Measurements from ENCODE around the gene FGF11. TPM values are rescaled to one million over a fixed set of nuclear protein-coding genes. Genes with fewer than 3 reads are reported as not detected.

Gene FGF11
- polyA plus RNA-seq, 2 of the 4 experiments (the other 2 are of a cell fraction): 1.4 to 1.8 TPM

DNA sequence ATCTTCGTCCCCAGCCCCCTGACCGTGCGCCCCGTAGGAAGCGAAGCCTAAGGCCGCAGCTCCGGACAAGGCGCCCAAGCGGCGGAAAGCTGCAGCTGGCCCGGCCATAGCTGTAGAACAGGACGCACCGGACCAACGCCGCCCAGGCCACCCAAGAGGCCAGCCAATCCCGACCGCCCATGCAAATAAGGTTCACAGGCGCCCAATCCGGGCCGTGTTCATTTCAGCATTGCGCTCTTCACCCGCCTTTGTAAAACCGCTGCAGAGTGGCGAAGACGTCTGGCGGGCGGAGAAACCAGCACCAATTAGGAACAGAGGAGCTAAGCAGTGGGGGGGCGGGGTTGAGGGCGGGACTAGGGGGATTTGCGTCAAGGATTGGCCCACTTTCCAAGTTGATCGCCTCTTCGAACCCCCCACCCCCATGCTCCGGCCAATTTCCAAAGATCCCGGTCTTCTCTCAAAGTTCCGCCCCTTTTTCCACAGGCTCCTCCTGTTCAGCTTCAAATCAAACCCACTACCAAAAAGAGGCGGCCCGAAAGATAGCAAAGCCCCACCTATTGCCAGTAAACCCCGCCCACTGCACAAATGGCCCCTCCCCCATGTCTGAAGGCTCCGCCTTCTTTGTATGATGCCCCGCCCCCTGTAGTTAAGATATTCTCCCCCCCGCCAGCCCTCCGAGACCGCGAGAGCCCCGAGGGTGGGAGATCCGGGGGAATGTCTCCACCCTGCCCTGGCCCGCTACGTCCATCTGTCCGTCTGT, 35.2 kb upstream of the FGF11 start, which contains the start of gene TMEM256 (continued):
- TF ChIP-seq, protein P1, sequence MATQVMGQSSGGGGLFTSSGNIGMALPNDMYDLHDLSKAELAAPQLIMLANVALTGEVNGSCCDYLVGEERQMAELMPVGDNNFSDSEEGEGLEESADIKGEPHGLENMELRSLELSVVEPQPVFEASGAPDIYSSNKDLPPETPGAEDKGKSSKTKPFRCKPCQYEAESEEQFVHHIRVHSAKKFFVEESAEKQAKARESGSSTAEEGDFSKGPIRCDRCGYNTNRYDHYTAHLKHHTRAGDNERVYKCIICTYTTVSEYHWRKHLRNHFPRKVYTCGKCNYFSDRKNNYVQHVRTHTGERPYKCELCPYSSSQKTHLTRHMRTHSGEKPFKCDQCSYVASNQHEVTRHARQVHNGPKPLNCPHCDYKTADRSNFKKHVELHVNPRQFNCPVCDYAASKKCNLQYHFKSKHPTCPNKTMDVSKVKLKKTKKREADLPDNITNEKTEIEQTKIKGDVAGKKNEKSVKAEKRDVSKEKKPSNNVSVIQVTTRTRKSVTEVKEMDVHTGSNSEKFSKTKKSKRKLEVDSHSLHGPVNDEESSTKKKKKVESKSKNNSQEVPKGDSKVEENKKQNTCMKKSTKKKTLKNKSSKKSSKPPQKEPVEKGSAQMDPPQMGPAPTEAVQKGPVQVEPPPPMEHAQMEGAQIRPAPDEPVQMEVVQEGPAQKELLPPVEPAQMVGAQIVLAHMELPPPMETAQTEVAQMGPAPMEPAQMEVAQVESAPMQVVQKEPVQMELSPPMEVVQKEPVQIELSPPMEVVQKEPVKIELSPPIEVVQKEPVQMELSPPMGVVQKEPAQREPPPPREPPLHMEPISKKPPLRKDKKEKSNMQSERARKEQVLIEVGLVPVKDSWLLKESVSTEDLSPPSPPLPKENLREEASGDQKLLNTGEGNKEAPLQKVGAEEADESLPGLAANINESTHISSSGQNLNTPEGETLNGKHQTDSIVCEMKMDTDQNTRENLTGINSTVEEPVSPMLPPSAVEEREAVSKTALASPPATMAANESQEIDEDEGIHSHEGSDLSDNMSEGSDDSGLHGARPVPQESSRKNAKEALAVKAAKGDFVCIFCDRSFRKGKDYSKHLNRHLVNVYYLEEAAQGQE (IDR thresholded peaks at IDR 0.05): peak; percentile 78
- TF ChIP-seq PHF8 (IDR thresholded peaks at IDR 0.05; ENCODE audit: borderline replicate concordance, low read depth) (0 out of 2 replicates have a peak, but pooled peaks have one; percentile 37), HDAC2 (IDR thresholded peaks at IDR 0.05) (no peak)

- Histone ChIP-seq H3K4me3 (peak overlapping the region; percentile 88), H3K4me2 (peak overlapping the region; percentile 99), H3K4me1 (peaks cover 28% of the 10 kb centered on the region), H3K9me3 (no peaks in the 10 kb centered on the region), H3K27ac (peak overlapping the region; percentile 81 to 92)
- WGBS (ENCODE audit: missing lambda C conversion rate): under 1% methylated on average over 25 of the region's 65 CpGs
- peak; percentile 38 to 43 for ATAC-seq
- peak in 1 of 2 experiments; percentile 56 for DNase-seq (ENCODE audit: low read depth in 1 of 2, low spot score in 1 of 2)
- POLR2A ChIA-PET: interaction anchor here (0.8 to 2.4 kb wide), 20 partner anchors 10 to 282 kb away, joined by 3 to 26 read pairs (median 6); partner anchors contain the start of genes CHRNB1, MPDU1, PLSCR3 and POLR2A
- TF ChIP-seq CEBPB (IDR thresholded peaks at IDR 0.05) (no peak), RARB (CRISPR knock-in tag; IDR thresholded peaks at IDR 0.05) (no peak), HOXA7 (CRISPR knock-in tag; IDR thresholded peaks at IDR 0.05) (no peak), JUN (IDR thresholded peaks at IDR 0.05) (peak in 1 of 2 experiments; percentile 68; a peak in 3 of 5 replicates), NFE2L2 (conservative IDR thresholded peaks at IDR 0.05; ENCODE audit: low read length) (no peak), JUNB (IDR thresholded peaks at IDR 0.05) (no peak), NR3C1 (IDR thresholded peaks at IDR 0.05) (no peak), ESRRA (IDR thresholded peaks at IDR 0.05; ENCODE audit: borderline replicate concordance, low read length) (no peak), ZFP36 (IDR thresholded peaks at IDR 0.05; ENCODE audit: borderline replicate concordance, partially characterized antibody) (no peak), EHF (CRISPR knock-in tag; IDR thresholded peaks at IDR 0.05) (no peak), POLR2A (IDR thresholded peaks at IDR 0.05; ENCODE audit: low read length) (peak; percentile 44; the same call in 1 of the 2 replicates), ELK1 (IDR thresholded peaks at IDR 0.05; ENCODE audit: low read depth, low read length) (no peak), SMC3 (IDR thresholded peaks at IDR 0.05) (no peak), MAFK (IDR thresholded peaks at IDR 0.05; ENCODE audit: partially characterized antibody) (no peak), PHF8 (IDR thresholded peaks at IDR 0.05; ENCODE audit: borderline replicate concordance, low read depth) (peak; percentile 82), RAD21 (conservative IDR thresholded peaks at IDR 0.05 in 1 of 2, IDR thresholded peaks at IDR 0.05 in 1 of 2) (0 out of 5 replicates have a peak, but pooled peaks of 1 of the 2 experiments have one; percentile 26), TFCP2L1 (CRISPR knock-in tag; IDR thresholded peaks at IDR 0.05) (peak; percentile 23; the same call in 1 of the 2 replicates), USF2 (IDR thresholded peaks at IDR 0.05) (no peak)
- TF ChIP-seq, protein P2, sequence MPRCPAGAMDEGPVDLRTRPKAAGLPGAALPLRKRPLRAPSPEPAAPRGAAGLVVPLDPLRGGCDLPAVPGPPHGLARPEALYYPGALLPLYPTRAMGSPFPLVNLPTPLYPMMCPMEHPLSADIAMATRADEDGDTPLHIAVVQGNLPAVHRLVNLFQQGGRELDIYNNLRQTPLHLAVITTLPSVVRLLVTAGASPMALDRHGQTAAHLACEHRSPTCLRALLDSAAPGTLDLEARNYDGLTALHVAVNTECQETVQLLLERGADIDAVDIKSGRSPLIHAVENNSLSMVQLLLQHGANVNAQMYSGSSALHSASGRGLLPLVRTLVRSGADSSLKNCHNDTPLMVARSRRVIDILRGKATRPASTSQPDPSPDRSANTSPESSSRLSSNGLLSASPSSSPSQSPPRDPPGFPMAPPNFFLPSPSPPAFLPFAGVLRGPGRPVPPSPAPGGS (IDR thresholded peaks at IDR 0.05): 0 out of 3 replicates have a peak, but pooled peaks have one; percentile 58
- TF ChIP-seq, protein P3, sequence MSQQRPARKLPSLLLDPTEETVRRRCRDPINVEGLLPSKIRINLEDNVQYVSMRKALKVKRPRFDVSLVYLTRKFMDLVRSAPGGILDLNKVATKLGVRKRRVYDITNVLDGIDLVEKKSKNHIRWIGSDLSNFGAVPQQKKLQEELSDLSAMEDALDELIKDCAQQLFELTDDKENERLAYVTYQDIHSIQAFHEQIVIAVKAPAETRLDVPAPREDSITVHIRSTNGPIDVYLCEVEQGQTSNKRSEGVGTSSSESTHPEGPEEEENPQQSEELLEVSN (IDR thresholded peaks at IDR 0.05; ENCODE audit: borderline replicate concordance, low read depth): peak; percentile 17; the same call in 1 of the 2 replicates
- CTCF ChIA-PET: interaction anchor here (0.7 to 3.4 kb wide), 8 partner anchors 32 to 156 kb away, joined by 3 to 29 read pairs (median 7); partner anchors contain the start of gene SENP3
- FAIRE-seq: no peak
Measured at GRCh38 chr17:7404737-7405349, 34.5 kb upstream of the FGF11 start.
